Natural killer cell (primary cell): ENCODE data around the gene PRUNE2. TPM values are rescaled to one million over a fixed set of nuclear protein-coding genes. Genes with fewer than 3 reads are reported as not detected.

Source experiments
- ATAC-seq, 3 donors: fragments of 150-1000 bp in 2 of 3; fragments of 200-7000 bp in 1 of 3; cut with Tn5 transposase; 1 replicate in 1 of 3; 2 replicates in 2 of 3; pipeline ENCODE4 v1.10.0; 2021; ENCODE audit warnings: mild to moderate bottlenecking in 2 of 3, moderate library complexity in 2 of 3
- DNase-seq, 2 donors: peaks; one replicate each; pipeline versions ENCODE4 v3.0.0 to v3.0.0-alpha.2; 2013 to 2021; ENCODE audit warnings: mixed read lengths in 1 of 2
- H3K27ac ChIP-seq: one replicate; pipeline ENCODE4 v1.5.1; 2013; ENCODE audit warnings: mild to moderate bottlenecking, low read length
- H3K27me3 ChIP-seq: one replicate; pipeline ENCODE4 v1.6.1; 2013; ENCODE audit warnings: low read length; ENCODE audit not compliant: control insufficient read depth, insufficient read depth
- H3K36me3 ChIP-seq: one replicate; pipeline ENCODE4 v1.6.1; 2013; ENCODE audit warnings: low read length; ENCODE audit not compliant: control insufficient read depth, insufficient read depth
- H3K4me1 ChIP-seq: one replicate; pipeline ENCODE4 v1.6.1; 2013; ENCODE audit warnings: low read length; ENCODE audit not compliant: control insufficient read depth, insufficient read depth
- H3K4me3 ChIP-seq: one replicate; pipeline ENCODE4 v1.5.1; 2013; ENCODE audit warnings: low read length
- H3K9me3 ChIP-seq: one replicate; pipeline ENCODE4 v1.6.1; 2013; ENCODE audit warnings: low read length; ENCODE audit not compliant: control insufficient read depth, insufficient read depth
- H3K27ac Mint-ChIP-seq, 2 donors: one replicate each; pipeline ENCODE4 v1.8.0; 2022; ENCODE audit warnings: mild to moderate bottlenecking in 2 of 2, mixed read lengths in 2 of 2, moderate library complexity in 1 of 2
- H3K27me3 Mint-ChIP-seq, 2 donors: one replicate each; pipeline ENCODE4 v1.8.0; 2022; ENCODE audit warnings: low read depth in 2 of 2, mixed read lengths in 2 of 2
- H3K36me3 Mint-ChIP-seq: one replicate; pipeline ENCODE4 v1.8.0; 2022; ENCODE audit warnings: mixed read lengths
- H3K4me1 Mint-ChIP-seq, 2 donors: one replicate each; pipeline ENCODE4 v1.8.0; 2022; ENCODE audit warnings: mixed read lengths in 2 of 2
- H3K4me3 Mint-ChIP-seq: one replicate; pipeline ENCODE4 v1.8.0; 2022; ENCODE audit warnings: mild to moderate bottlenecking, moderate library complexity, mixed read lengths
- H3K9me3 Mint-ChIP-seq, 2 donors: one replicate each; pipeline ENCODE4 v1.8.0; 2022; ENCODE audit warnings: mixed read lengths in 2 of 2
- CTCF ChIP-seq: fragments of 200-600 bp; IDR thresholded peaks from one replicate; pipeline ENCODE4 v1.8.0; 2022; ENCODE audit warnings: antibody characterized with exemption
- WGBS: methylation state at CpG from one replicate; pipeline ENCODE4 v1.1.7; 2013; ENCODE audit warnings: missing lambda C conversion rate; ENCODE audit not compliant: insufficient coverage; 5-methylcytosine and 5-hydroxymethylcytosine counted together
- intact Hi-C: fragments of 100-400 bp; cut with micrococcal nuclease; formaldehyde crosslinking; loops from one replicate; pipeline ENCODE4 v1.14.2; 2022
- total RNA-seq, 4 donors: library from RNA; stranded (reverse); fragments of 120-200 nt in 1 of 4; gene quantifications; one replicate each; pipeline versions ENCODE4 v1.2.3 to v1.2.4, GENCODE V29; 2013 to 2022

PRUNE2 gene
- total RNA-seq, 3 donors from 2014 or later (not counting 1 experiment from before 2014, with no cell fraction given), result 0.43 to 0.45 TPM; not detected in 1

GRCh38 chr9:76883341-76883855, 22.5 kb downstream of the PRUNE2 start:
- no peak for TF ChIP-seq CTCF
- 92% methylated on average over 3 of the region's 3 CpGs for WGBS
- Histone ChIP-seq H3K36me3 (no peaks in the 10 kb centered on the region), H3K4me1 (no peaks in the 10 kb centered on the region), H3K4me3 (no peak overlapping the region), H3K9me3 (no peaks in the 10 kb centered on the region), H3K27me3 (no peaks in the 10 kb centered on the region), H3K27ac (no peak overlapping the region)
- ATAC-seq (no peak), DNase-seq (no peak)
- no peak overlapping the region for H3K4me3 Mint-ChIP-seq
- peaks cover 0 to 2% of the 10 kb centered on the region in 2 donors for H3K27me3 Mint-ChIP-seq
- H3K4me1 Mint-ChIP-seq, result no peaks in the 10 kb centered on the region
- no peaks in the 10 kb centered on the region for H3K9me3 Mint-ChIP-seq
- intact Hi-C loops, result no loop called here
- H3K36me3 Mint-ChIP-seq, result no peaks in the 10 kb centered on the region
- no peak overlapping the region for H3K27ac Mint-ChIP-seq

GRCh38 chr9:76882686-76883085, 23.2 kb downstream of the PRUNE2 start:
- no peaks in the 10 kb centered on the region for H3K36me3 ChIP-seq
- 67% methylated on average over 3 of the region's 4 CpGs for WGBS
- no peak overlapping the region for H3K4me3 Mint-ChIP-seq
- H3K4me1 Mint-ChIP-seq, result no peaks in the 10 kb centered on the region
- DNase-seq (no peak), ATAC-seq (no peak)
- no peak for TF ChIP-seq CTCF
- no peaks in the 10 kb centered on the region for H3K9me3 Mint-ChIP-seq
- no peak overlapping the region for H3K27ac ChIP-seq
- H3K4me1 ChIP-seq, result no peaks in the 10 kb centered on the region
- no peaks in the 10 kb centered on the region for H3K36me3 Mint-ChIP-seq
- no peak overlapping the region for H3K27ac Mint-ChIP-seq
- intact Hi-C loops, result no loop called here
- H3K4me3 ChIP-seq, result no peak overlapping the region
- peaks cover 0 to 2% of the 10 kb centered on the region in 2 donors for H3K27me3 Mint-ChIP-seq
- no peaks in the 10 kb centered on the region for H3K9me3 ChIP-seq
- no peaks in the 10 kb centered on the region for H3K27me3 ChIP-seq

- ATAC-seq (no peak), DNase-seq (no peak)
- Histone ChIP-seq H3K4me1 (no peaks in the 10 kb centered on the region), H3K36me3 (no peaks in the 10 kb centered on the region), H3K9me3 (no peaks in the 10 kb centered on the region), H3K27ac (no peak overlapping the region), H3K27me3 (no peaks in the 10 kb centered on the region), H3K4me3 (no peak overlapping the region)
- Mint-ChIP-seq H3K9me3 (no peaks in the 10 kb centered on the region), H3K27ac (no peak overlapping the region), H3K4me1 (no peaks in the 10 kb centered on the region), H3K36me3 (no peaks in the 10 kb centered on the region), H3K4me3 (no peak overlapping the region), H3K27me3 (peaks cover 0 to 7% of the 10 kb centered on the region in 2 donors)
- 75% methylated on average over 2 of the region's 2 CpGs for WGBS
- intact Hi-C loops, result no loop called here
- no peak for TF ChIP-seq CTCF
These were observed 25.7 kb downstream of the PRUNE2 start for GRCh38 chr9:76880210-76880609.

GRCh38 chr9:76878933-76879332, 27.0 kb downstream of the PRUNE2 start:
- H3K27ac ChIP-seq, result no peak overlapping the region
- H3K4me3 ChIP-seq, result no peak overlapping the region
- TF ChIP-seq CTCF, result no peak
- Mint-ChIP-seq H3K27ac (no peak overlapping the region), H3K4me3 (no peak overlapping the region), H3K27me3 (peaks cover 0 to 7% of the 10 kb centered on the region in 2 donors), H3K4me1 (no peaks in the 10 kb centered on the region), H3K36me3 (no peaks in the 10 kb centered on the region), H3K9me3 (no peaks in the 10 kb centered on the region)
- H3K4me1 ChIP-seq, result no peaks in the 10 kb centered on the region
- intact Hi-C loops, result no loop called here
- ATAC-seq (no peak), DNase-seq (no peak)
- 89% methylated on average over 3 of the region's 3 CpGs for WGBS
- H3K9me3 ChIP-seq, result no peaks in the 10 kb centered on the region
- no peaks in the 10 kb centered on the region for H3K36me3 ChIP-seq
- H3K27me3 ChIP-seq, result no peaks in the 10 kb centered on the region
